IPS DF 4.7 (cell line): ENCODE data around the gene MALAT1.
"Not testable (repeated sequence)": the region's sequence is repeated elsewhere in the genome, so short reads cannot be mapped to it uniquely, and the experiment has no call there.

ENCODE experiments used
- DNase-seq: peaks from one replicate; pipeline ENCODE4 v3.0.0-alpha.2; 2013; ENCODE audit warnings: low spot score; ENCODE audit errors: extremely low read depth

Gene MALAT1

GRCh38 chr11:65521777-65522521, 23.1 kb downstream of the MALAT1 start:
- DNase-seq: not testable (repeated sequence)

GRCh38 chr11:65522718-65523630, 24.1 kb downstream of the MALAT1 start:
- not testable (repeated sequence) for DNase-seq

- not testable (repeated sequence) for DNase-seq
Measured at GRCh38 chr11:65523631-65523968, 24.8 kb downstream of the MALAT1 start.

GRCh38 chr11:65524014-65524740, 25.3 kb downstream of the MALAT1 start:
- DNase-seq: no peak

- DNase-seq: no peak
Measured at GRCh38 chr11:65524741-65525545, 26.1 kb downstream of the MALAT1 start, which contains the start of gene SCYL1. SCYL1 (plus strand) TSS chr11:65525083; CDS start chr11:65525154, 71 bp downstream.

- DNase-seq: no peak
Measured at GRCh38 chr11:65525546-65526480, 27.0 kb downstream of the MALAT1 start.

GRCh38 chr11:65526744-65527143, 27.9 kb downstream of the MALAT1 start:
- no peak for DNase-seq

GRCh38 chr11:65528819-65529350, 30.0 kb downstream of the MALAT1 start:
- DNase-seq: no peak

GRCh38 chr11:65529475-65530156, 30.8 kb downstream of the MALAT1 start:
- no peak for DNase-seq

GRCh38 chr11:65530157-65530496, 31.3 kb downstream of the MALAT1 start:
- no peak for DNase-seq

GRCh38 chr11:65532388-65533064, 33.7 kb downstream of the MALAT1 start:
- DNase-seq: no peak

- DNase-seq: no peak
Measured at GRCh38 chr11:65535102-65535501, 36.3 kb downstream of the MALAT1 start.

GRCh38 chr11:65536412-65537295, 37.8 kb downstream of the MALAT1 start:
- no peak for DNase-seq

GRCh38 chr11:65537296-65537597, 38.4 kb downstream of the MALAT1 start:
- DNase-seq: no peak

- DNase-seq: no peak
Measured at GRCh38 chr11:65537620-65538231, 38.9 kb downstream of the MALAT1 start.

- no peak for DNase-seq
Measured at GRCh38 chr11:65538232-65538914, 39.5 kb downstream of the MALAT1 start.
